ENCODE data around the gene CITED1. TPM values are rescaled to one million over a fixed set of nuclear protein-coding genes. Genes with fewer than 3 reads are reported as not detected.

Gene CITED1
- total and polyA plus RNA-seq, 11 donors: 0.45 to 0.90 (median 0.73) TPM; not detected in 8

- intact Hi-C loops (cut with DNase I): no loop called here
- Histone ChIP-seq H3K4me3 (no peak overlapping the region), H3K9me3 (no peaks in the 10 kb centered on the region), H3K36me3 (peaks cover 0 to 6% (median 5%) of the 10 kb centered on the region in 9 donors), H3K27ac (no peak overlapping the region), H3K27me3 (peaks cover 0 to 20% (median 0%) of the 10 kb centered on the region in 9 donors), H3K4me1 (peaks cover 0 to 11% (median 7%) of the 10 kb centered on the region in 12 donors)
- TF ChIP-seq, protein P1, sequence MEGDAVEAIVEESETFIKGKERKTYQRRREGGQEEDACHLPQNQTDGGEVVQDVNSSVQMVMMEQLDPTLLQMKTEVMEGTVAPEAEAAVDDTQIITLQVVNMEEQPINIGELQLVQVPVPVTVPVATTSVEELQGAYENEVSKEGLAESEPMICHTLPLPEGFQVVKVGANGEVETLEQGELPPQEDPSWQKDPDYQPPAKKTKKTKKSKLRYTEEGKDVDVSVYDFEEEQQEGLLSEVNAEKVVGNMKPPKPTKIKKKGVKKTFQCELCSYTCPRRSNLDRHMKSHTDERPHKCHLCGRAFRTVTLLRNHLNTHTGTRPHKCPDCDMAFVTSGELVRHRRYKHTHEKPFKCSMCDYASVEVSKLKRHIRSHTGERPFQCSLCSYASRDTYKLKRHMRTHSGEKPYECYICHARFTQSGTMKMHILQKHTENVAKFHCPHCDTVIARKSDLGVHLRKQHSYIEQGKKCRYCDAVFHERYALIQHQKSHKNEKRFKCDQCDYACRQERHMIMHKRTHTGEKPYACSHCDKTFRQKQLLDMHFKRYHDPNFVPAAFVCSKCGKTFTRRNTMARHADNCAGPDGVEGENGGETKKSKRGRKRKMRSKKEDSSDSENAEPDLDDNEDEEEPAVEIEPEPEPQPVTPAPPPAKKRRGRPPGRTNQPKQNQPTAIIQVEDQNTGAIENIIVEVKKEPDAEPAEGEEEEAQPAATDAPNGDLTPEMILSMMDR (IDR thresholded peaks at IDR 0.05): no peak
- TF ChIP-seq POLR2A (IDR thresholded peaks at IDR 0.05): no peak
- WGBS, 4 donors: 69 to 73% (median 71%) methylated on average over 5 of the region's 5 CpGs
- ATAC-seq (no peak), DNase-seq (no peak)
These were observed 25.3 kb downstream of the CITED1 start for GRCh38 chrX:72280321-72280845.

GRCh38 chrX:72276478-72276953, 29.2 kb downstream of the CITED1 start:
- WGBS, 4 donors: 0 to 6% (median 2%) methylated on average over 15 to 18 of the region's 18 CpGs
- no peaks in the 10 kb centered on the region for H3K9me3 ChIP-seq

GRCh38 chrX:72274526-72274925, 31.2 kb downstream of the CITED1 start:
- no peak for DNase-seq
- peaks cover 0 to 65% (median 57%) of the 10 kb centered on the region in 9 donors for H3K36me3 ChIP-seq
- peaks cover 0 to 41% (median 8%) of the 10 kb centered on the region in 12 donors for H3K4me1 ChIP-seq
- H3K9me3 ChIP-seq: no peaks in the 10 kb centered on the region
- no peak for ATAC-seq
- intact Hi-C loops (cut with DNase I): loop anchor here in 2 of 10 donors (10.0 kb wide), 1 partner anchor 270 kb away; no protein-coding TSS in a partner anchor
- H3K27ac ChIP-seq: peak overlapping the region in 1 of 12 donors; percentile 37
- peaks cover 0 to 13% (median 0%) of the 10 kb centered on the region in 9 donors for H3K27me3 ChIP-seq
- 73 to 89% (median 81%) methylated on average over 5 of the region's 5 CpGs for WGBS, 4 donors
- no peak for TF ChIP-seq POLR2A (IDR thresholded peaks at IDR 0.05)
- TF ChIP-seq, protein P1 (IDR thresholded peaks at IDR 0.05): no peak
- peak overlapping the region in 1 of 12 donors; percentile 24 for H3K4me3 ChIP-seq

More at GRCh38 chrX:72276478-72276953, 29.2 kb downstream of the CITED1 start:
- intact Hi-C loops (cut with DNase I): loop anchor here in 2 of 10 donors (10.0 kb wide), 1 partner anchor 268 kb away; no protein-coding TSS in a partner anchor
- Histone ChIP-seq H3K36me3 (peaks cover 0 to 45% (median 43%) of the 10 kb centered on the region in 9 donors), H3K4me3 (peak overlapping the region; percentile 59 to 93 (median 78)), H3K27ac (peak overlapping the region; percentile 53 to 89 (median 78)), H3K27me3 (peaks cover 0 to 13% (median 0%) of the 10 kb centered on the region in 9 donors), H3K4me1 (peaks cover 0 to 33% (median 8%) of the 10 kb centered on the region in 12 donors)
- ATAC-seq: peak in 1 of 4 donors; percentile 50
- DNase-seq: no peak
- TF ChIP-seq, protein P1 (IDR thresholded peaks at IDR 0.05): no peak
- TF ChIP-seq POLR2A (IDR thresholded peaks at IDR 0.05): no peak

DNA sequence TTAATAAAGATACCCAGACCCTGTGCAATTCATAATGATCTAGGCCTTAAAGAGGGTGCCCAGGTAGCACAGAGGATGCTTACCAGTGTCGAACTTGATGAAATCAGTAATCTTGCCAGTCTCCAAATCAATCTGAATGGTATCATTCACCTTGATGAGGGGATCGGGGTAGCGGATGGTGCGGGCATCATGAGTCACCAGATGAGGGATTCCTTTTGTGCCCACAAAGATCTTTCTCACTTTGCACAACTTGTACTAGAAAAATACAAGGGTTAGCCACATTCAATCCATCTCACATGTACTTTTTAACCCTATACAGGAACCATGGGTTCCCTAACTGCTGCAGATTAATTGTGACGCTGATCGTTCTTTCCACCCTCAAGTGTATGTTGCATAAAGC, 32.0 kb downstream of the CITED1 start:
- no peak overlapping the region for H3K27ac ChIP-seq
- no peak for DNase-seq
- intact Hi-C loops (cut with DNase I): loop anchor here in 2 of 10 donors (10.0 kb wide), 1 partner anchor 271 kb away; no protein-coding TSS in a partner anchor
- WGBS, 4 donors: 90 to 94% (median 92%) methylated on average over 6 of the region's 6 CpGs
- H3K9me3 ChIP-seq: no peaks in the 10 kb centered on the region
- H3K4me3 ChIP-seq: no peak overlapping the region
- peaks cover 0 to 8% (median 0%) of the 10 kb centered on the region in 9 donors for H3K27me3 ChIP-seq
- H3K36me3 ChIP-seq: peaks cover 0 to 73% (median 62%) of the 10 kb centered on the region in 9 donors
- TF ChIP-seq, protein P1 (IDR thresholded peaks at IDR 0.05): no peak
- TF ChIP-seq POLR2A (IDR thresholded peaks at IDR 0.05): no peak
- no peak for ATAC-seq
- peaks cover 0 to 41% (median 8%) of the 10 kb centered on the region in 12 donors for H3K4me1 ChIP-seq

Measured in heart left ventricle (tissue), 16 donors.